Occipital lobe (tissue), 3 donors: Measurements from ENCODE around the gene GAGE12G. TPM values are rescaled to one million over a fixed set of nuclear protein-coding genes. Genes with fewer than 3 reads are reported as not detected.
"Not testable (repeated sequence)": the region's sequence is repeated elsewhere in the genome, so short reads cannot be mapped to it uniquely, and the experiment has no call there.

ENCODE experiments used
- DNase-seq: peaks from one replicate; lab custom pipeline; 2025; lab: John Stamatoyannopoulos, UW
- small RNA-seq: library from RNA; depleted of rRNA; stranded (forward); fragments of <200 nt; gene quantifications from one replicate; pipeline ENCODE3, GENCODE V24; 2014
- total RNA-seq: library from RNA; depleted of rRNA; stranded (reverse); fragments of >200 nt; gene quantifications from one replicate; pipeline ENCODE4 v1.2.3, GENCODE V29; 2014

GAGE12G gene
- total RNA-seq: not detected

- DNase-seq: not testable (repeated sequence)
Measured at GRCh38 chrX:49570100-49570499, at the start of gene GAGE12G. TSS of gene GAGE12G (plus strand) at chrX:49570400. CDS start at chrX:49571555, 1,155 bp downstream.

GRCh38 chrX:49531877-49532276, 38.3 kb upstream of the GAGE12G start, which contains the start of gene GAGE12C:
TSS of gene GAGE12C (plus strand) at chrX:49532177. CDS start at chrX:49533332, 1,155 bp downstream.
- DNase-seq: not testable (repeated sequence)

GRCh38 chrX:49541433-49541832, 28.8 kb upstream of the GAGE12G start, which contains the start of gene GAGE12D:
TSS of gene GAGE12D (plus strand) at chrX:49541733. CDS start at chrX:49542888, 1,155 bp downstream.
- DNase-seq: not testable (repeated sequence)

GRCh38 chrX:49550989-49551388, 19.2 kb upstream of the GAGE12G start, which contains the start of gene GAGE12E:
TSS of gene GAGE12E (plus strand) at chrX:49551289. CDS start at chrX:49552444, 1,155 bp downstream.
- not testable (repeated sequence) for DNase-seq

DNA sequence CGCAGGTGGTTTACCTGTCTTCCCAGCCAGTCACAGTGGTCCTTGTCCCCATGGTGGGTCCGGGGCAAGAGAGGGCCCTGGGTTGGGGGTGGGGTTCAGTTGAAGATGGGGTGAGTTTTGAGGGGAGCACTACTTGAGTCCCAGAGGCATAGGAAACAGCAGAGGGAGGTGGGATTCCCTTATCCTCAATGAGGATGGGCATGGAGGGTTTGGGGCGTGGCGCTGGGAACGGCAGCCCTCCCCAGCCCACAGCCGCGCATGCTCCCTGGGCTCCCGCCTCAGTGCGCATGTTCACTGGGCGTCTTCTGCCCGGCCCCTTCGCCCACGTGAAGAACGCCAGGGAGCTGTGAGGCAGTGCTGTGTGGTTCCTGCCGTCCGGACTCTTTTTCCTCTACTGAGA, 9.7 kb upstream of the GAGE12G start, which contains the start of gene GAGE12F:
GAGE12F (plus strand) TSS at position 301 of the 400 bp plus-strand sequence. CDS start 1,155 bp downstream, outside the sequence.
- DNase-seq: not testable (repeated sequence)

DNA sequence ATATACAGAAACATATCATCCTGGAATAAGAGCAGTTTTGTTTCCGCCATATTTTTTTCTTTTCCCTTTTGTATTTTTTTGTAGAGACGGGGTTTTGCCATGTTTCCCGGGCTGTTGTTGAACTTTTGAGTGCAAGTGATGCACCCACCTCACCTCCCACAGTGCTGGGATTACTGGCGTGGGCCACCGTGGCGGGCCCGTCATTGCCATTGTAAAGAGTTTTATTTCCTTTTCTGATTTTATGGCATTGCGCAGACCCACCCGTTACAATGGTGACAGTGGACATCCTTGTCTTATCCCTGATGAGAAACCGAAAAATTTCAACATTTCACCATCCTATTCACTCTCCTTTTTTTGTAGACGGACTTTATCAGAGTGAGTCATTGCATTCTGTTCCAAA, 1.5 kb upstream of the GAGE12G start:
- not testable (repeated sequence) for DNase-seq

DNA sequence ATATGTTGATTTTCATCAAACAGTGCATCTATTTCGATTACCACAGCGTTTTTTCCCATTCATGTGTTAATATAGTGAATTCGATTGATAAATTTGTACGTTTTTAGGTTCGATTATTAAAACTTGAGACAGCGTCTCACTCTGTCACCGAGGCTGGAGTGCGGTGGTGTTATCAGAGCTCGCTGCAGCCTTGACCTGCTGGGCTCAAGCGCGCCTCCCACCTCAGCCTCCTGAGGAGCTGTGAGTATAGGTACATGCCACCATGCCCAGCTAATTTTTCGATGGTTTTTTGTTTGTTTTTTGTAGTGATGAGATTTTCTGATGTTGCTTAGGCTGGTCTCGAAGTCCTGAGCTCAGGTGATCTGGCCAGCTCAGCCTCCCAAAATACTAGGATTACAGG, 1.0 kb upstream of the GAGE12G start:
- DNase-seq: not testable (repeated sequence)

- DNase-seq: not testable (repeated sequence)
Measured at GRCh38 chrX:49579649-49580048, 9.4 kb downstream of the GAGE12G start, which contains the start of gene GAGE12H. TSS of gene GAGE12H (plus strand) at chrX:49579949. CDS start at chrX:49581104, 1,155 bp downstream.

DNA sequence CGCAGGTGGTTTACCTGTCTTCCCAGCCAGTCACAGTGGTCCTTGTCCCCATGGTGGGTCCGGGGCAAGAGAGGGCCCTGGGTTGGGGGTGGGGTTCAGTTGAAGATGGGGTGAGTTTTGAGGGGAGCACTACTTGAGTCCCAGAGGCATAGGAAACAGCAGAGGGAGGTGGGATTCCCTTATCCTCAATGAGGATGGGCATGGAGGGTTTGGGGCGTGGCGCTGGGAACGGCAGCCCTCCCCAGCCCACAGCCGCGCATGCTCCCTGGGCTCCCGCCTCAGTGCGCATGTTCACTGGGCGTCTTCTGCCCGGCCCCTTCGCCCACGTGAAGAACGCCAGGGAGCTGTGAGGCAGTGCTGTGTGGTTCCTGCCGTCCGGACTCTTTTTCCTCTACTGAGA, 19.0 kb downstream of the GAGE12G start, which contains the start of gene GAGE2A:
GAGE2A (plus strand) TSS at position 301 of the 400 bp plus-strand sequence. CDS start 1,155 bp downstream, outside the sequence.
- not testable (repeated sequence) for DNase-seq

GRCh38 chrX:49589769-49590478, 19.7 kb downstream of the GAGE12G start:
- DNase-seq: not testable (repeated sequence)

- not testable (repeated sequence) for DNase-seq
Measured at GRCh38 chrX:49590488-49590887, 20.3 kb downstream of the GAGE12G start.

DNA sequence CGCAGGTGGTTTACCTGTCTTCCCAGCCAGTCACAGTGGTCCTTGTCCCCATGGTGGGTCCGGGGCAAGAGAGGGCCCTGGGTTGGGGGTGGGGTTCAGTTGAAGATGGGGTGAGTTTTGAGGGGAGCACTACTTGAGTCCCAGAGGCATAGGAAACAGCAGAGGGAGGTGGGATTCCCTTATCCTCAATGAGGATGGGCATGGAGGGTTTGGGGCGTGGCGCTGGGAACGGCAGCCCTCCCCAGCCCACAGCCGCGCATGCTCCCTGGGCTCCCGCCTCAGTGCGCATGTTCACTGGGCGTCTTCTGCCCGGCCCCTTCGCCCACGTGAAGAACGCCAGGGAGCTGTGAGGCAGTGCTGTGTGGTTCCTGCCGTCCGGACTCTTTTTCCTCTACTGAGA, 28.5 kb downstream of the GAGE12G start, which contains the start of gene GAGE1:
GAGE1 (plus strand) TSS at position 301 of the 400 bp plus-strand sequence. CDS start 1,155 bp downstream, outside the sequence.
- DNase-seq: not testable (repeated sequence)

- no peak for DNase-seq
Measured at GRCh38 chrX:49610718-49611310, 40.6 kb downstream of the GAGE12G start.

GRCh38 chrX:49618574-49618973, 48.4 kb downstream of the GAGE12G start:
- no peak for DNase-seq

Small RNA genes within 50 kb of the gene (small RNA-seq; reads per million reads assigned to genes)
- gene GAGE12B: not detected

Other genes with a start within 250 kb of the GAGE12G start
- not detected for gene GAGE12J, start 248.4 kb upstream of the GAGE12G start, total RNA-seq
- not detected for gene GAGE13, start 238.8 kb upstream of the GAGE12G start, total RNA-seq
- gene GAGE12C, start 38.2 kb upstream of the GAGE12G start, total RNA-seq: not detected
- gene GAGE12D, start 28.7 kb upstream of the GAGE12G start, total RNA-seq: not detected
- gene GAGE12E, start 19.1 kb upstream of the GAGE12G start, total RNA-seq: not detected
- gene GAGE12F, start 9.6 kb upstream of the GAGE12G start, total RNA-seq: not detected
- gene GAGE12H, start 9.5 kb downstream of the GAGE12G start, total RNA-seq: not detected
- not detected for gene GAGE2A, start 19.1 kb downstream of the GAGE12G start, total RNA-seq
- gene GAGE1, start 28.6 kb downstream of the GAGE12G start, total RNA-seq: not detected
- not detected for gene PAGE1, start 125.6 kb downstream of the GAGE12G start, total RNA-seq